Measurements from ENCODE around the gene THAP9.

Gene THAP9

DNA sequence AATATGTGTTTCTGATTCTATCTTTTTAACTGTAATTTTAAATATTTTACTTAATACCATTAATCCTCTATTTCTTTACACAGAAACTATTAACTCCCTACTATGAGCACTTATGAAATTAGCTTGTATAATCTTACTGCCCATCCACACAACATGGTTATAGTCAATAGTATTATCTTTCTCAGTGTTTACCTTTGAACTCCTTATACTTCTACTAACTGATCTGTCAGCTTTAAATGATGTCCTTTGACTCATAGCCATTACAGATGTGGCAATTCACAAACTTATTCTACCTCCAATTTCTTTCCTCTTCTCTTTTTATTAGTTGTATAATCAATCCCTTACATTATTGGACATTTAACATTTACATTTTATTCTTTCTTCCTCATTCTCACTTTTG, 15.1 kb upstream of the THAP9 start:
- peaks cover 70% of the 10 kb centered on the region for H3K36me3 Mint-ChIP-seq (ENCODE audit: low read depth)
- TF ChIP-seq, protein P1, sequence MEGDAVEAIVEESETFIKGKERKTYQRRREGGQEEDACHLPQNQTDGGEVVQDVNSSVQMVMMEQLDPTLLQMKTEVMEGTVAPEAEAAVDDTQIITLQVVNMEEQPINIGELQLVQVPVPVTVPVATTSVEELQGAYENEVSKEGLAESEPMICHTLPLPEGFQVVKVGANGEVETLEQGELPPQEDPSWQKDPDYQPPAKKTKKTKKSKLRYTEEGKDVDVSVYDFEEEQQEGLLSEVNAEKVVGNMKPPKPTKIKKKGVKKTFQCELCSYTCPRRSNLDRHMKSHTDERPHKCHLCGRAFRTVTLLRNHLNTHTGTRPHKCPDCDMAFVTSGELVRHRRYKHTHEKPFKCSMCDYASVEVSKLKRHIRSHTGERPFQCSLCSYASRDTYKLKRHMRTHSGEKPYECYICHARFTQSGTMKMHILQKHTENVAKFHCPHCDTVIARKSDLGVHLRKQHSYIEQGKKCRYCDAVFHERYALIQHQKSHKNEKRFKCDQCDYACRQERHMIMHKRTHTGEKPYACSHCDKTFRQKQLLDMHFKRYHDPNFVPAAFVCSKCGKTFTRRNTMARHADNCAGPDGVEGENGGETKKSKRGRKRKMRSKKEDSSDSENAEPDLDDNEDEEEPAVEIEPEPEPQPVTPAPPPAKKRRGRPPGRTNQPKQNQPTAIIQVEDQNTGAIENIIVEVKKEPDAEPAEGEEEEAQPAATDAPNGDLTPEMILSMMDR (IDR thresholded peaks at IDR 0.05), result no peak
- no peaks in the 10 kb centered on the region for H3K27me3 Mint-ChIP-seq (ENCODE audit: low read depth, poor library complexity)
- H3K27ac Mint-ChIP-seq, result no peak overlapping the region
- no peak for DNase-seq
- no peak overlapping the region for H3K4me3 Mint-ChIP-seq
- peaks cover 18% of the 10 kb centered on the region for H3K4me1 Mint-ChIP-seq
- H3K9me3 Mint-ChIP-seq, result peaks cover 13% of the 10 kb centered on the region

DNA sequence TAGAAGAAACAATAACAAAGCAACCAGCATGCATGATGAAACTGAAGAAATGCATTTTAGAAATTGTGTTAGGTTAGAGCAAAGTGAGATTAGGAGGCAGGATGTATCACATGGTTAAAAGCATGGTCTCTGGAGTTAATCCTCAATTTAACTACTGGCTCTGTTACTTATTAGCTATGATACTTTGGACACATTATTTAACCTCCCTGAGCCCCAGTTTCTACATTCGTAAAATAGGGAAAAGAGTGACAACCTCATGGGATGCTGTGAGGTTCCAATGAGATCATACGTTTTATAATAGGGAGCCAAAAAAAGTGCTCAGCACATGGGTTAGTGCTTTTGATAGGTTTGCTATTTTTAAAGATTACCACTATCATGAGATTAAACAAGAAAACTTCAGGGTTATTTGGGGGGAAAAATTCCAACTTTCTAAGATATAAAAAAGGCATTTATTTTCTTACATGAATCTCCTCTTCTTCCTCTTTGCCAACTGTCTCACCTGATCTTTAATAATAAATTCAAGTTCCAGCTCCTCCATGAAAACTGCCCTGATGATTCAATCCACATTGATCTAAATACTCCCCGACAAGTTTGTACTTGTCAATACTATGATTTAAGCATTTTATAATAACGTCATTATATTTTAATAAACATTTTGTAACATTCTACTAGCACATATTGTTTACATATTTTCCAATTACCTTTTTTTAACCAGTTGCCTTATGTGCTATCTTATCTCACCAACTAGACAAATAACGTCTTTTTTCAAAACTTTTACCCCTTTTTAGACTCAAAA, 14.2 kb upstream of the THAP9 start:
- TF ChIP-seq, protein P1 (IDR thresholded peaks at IDR 0.05), result no peak
- H3K27ac Mint-ChIP-seq, result no peak overlapping the region
- peaks cover 61% of the 10 kb centered on the region for H3K36me3 Mint-ChIP-seq (ENCODE audit: low read depth)
- H3K27me3 Mint-ChIP-seq (ENCODE audit: low read depth, poor library complexity), result no peaks in the 10 kb centered on the region
- no peak overlapping the region for H3K4me3 Mint-ChIP-seq
- no peak for DNase-seq
- peaks cover 18% of the 10 kb centered on the region for H3K4me1 Mint-ChIP-seq
- H3K9me3 Mint-ChIP-seq, result peaks cover 13% of the 10 kb centered on the region

DNA sequence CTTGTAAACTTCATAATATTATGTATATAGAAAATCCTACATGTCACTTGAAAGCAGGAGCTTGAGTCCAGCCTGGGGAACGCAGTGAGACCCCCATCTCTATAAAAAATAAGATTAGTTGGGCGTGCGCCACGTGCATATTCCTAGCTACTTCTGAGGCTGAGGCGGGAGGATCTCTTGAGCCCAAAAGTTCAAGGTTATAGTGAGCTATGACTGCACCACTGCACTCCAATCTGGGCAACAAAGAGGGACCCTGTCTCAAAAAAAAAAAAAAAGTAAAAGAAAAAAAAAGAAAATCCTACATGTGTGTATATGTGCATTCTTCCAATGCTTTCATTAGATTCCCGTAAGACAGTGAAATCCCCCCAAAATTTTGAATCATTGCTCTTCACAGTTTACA, 11.2 kb upstream of the THAP9 start:
- Mint-ChIP-seq H3K36me3 (ENCODE audit: low read depth) (peaks cover 38% of the 10 kb centered on the region), H3K27me3 (ENCODE audit: low read depth, poor library complexity) (no peaks in the 10 kb centered on the region), H3K4me3 (peak overlapping the region; percentile 98), H3K27ac (peak overlapping the region; percentile 99), H3K9me3 (peaks cover 6% of the 10 kb centered on the region), H3K4me1 (peaks cover 36% of the 10 kb centered on the region)
- TF ChIP-seq, protein P1 (IDR thresholded peaks at IDR 0.05), result no peak
- no peak for DNase-seq

DNA sequence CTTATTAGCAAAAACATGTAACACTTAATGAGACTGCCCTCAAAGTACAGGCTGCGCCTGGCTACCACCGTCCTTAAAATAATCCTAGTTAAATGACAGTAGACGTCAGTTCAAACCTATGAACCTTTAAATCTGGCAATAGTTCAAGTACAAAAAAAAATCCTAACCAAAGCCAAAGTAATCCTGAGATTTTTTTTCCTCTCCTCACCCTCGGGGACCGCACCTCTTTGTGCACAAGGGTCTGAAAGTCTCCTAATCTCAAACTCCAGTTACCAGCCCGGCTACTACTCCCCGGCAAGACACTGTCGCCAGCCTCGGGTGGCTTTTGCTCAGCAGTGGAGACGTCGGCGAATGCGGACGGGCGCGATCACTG, 10.0 kb upstream of the THAP9 start:
- Mint-ChIP-seq H3K4me3 (peak overlapping the region; percentile 98), H3K4me1 (peaks cover 41% of the 10 kb centered on the region), H3K27ac (peak overlapping the region; percentile 99), H3K27me3 (ENCODE audit: low read depth, poor library complexity) (no peaks in the 10 kb centered on the region), H3K36me3 (ENCODE audit: low read depth) (peaks cover 35% of the 10 kb centered on the region), H3K9me3 (peaks cover 4% of the 10 kb centered on the region)
- no peak for DNase-seq
- TF ChIP-seq, protein P1 (IDR thresholded peaks at IDR 0.05), result no peak

DNA sequence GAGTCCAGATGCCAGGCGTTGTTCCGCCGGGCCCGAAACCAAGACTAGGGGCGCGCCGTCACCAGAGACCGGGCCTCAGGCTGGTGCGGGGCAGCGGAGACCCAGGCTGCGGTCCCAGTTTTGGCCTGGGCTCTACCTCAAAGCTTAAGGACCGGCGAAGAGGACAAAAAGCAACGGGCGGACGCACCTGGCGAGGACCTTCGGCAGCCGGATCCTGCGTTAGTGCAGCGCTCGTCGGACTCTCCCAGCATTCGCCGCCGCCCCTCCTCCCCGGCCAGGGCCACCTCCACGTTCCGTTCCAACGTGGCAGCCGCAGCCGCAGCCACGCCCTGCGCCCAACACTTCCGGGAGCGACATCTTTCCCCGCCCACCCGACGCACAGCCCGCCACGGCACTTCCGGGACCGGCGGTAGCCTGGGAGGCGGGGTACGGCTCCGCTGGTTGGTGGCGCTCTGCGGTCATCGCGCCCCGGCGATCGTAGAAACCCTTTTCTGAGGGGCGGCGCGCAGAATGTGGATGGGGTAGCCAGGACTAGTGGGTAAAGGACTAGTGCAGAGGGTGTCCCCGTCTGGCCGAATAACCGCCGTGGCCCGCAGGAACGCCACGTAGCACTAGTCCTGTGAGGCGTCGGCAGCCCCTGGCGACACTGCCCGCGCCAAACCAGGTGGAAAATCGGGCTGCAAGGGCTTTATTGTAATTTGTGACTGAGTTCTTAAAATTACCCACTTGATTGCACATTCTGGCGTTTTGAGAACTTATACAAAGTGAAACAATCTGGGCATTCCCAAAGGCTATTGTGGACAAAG, 9.4 kb upstream of the THAP9 start, which contains the start of gene SEC31A:
SEC31A (minus strand) TSS at position 253 of the 806 bp plus-strand sequence. CDS start 9,217 bp downstream, outside the sequence.
- peaks cover 37% of the 10 kb centered on the region for H3K36me3 Mint-ChIP-seq (ENCODE audit: low read depth)
- no peaks in the 10 kb centered on the region for H3K27me3 Mint-ChIP-seq (ENCODE audit: low read depth, poor library complexity)
- peak within 1 kb of the TSS; percentile 98 for H3K4me3 Mint-ChIP-seq
- peaks cover 4% of the 10 kb centered on the region for H3K9me3 Mint-ChIP-seq
- TF ChIP-seq, protein P1 (IDR thresholded peaks at IDR 0.05), result no peak
- H3K4me1 Mint-ChIP-seq, result peaks cover 41% of the 10 kb centered on the region
- peak within 1 kb of the TSS; percentile 99 for H3K27ac Mint-ChIP-seq
- peak; percentile 97 for DNase-seq
